H1 (cell line): ENCODE data around the gene NTRK1. TPM values are rescaled to one million over a fixed set of nuclear protein-coding genes. Genes with fewer than 3 reads are reported as not detected.

Experiments
- CBX8 ChIP-seq: fragments of 300-800, 300-1000 bp; sonication (generic); IDR thresholded peaks from 2 replicates; pipeline ENCODE4 v1.7.1; 2016; ENCODE audit warnings: low read depth, low read length, borderline replicate concordance
- GTF2F1 ChIP-seq: IDR thresholded peaks from 2 replicates; pipeline ENCODE4 v1.6.1; 2012; ENCODE audit warnings: low read depth, low read length, improper control_type of control experiment, borderline replicate concordance
- HDAC6 ChIP-seq: IDR thresholded peaks from one replicate; pipeline ENCODE4 v1.7.1; 2012; ENCODE audit warnings: low read depth, mild to moderate bottlenecking, inconsistent platforms, low read length, moderate library complexity
- NANOG ChIP-seq: IDR thresholded peaks from 2 replicates; pipeline ENCODE4 v1.6.1; 2011; ENCODE audit warnings: low read length, low read depth, mild to moderate bottlenecking, inconsistent platforms; ENCODE audit not compliant: insufficient read depth, poor library complexity, severe bottlenecking
- PHF8 ChIP-seq: fragments of 200-600 bp; sonication (generic); conservative IDR thresholded peaks from 2 replicates; pipeline ENCODE4 v1.7.1; 2012; ENCODE audit warnings: low read depth, mild to moderate bottlenecking, inconsistent platforms, low read length, moderate library complexity
- RXRA ChIP-seq: IDR thresholded peaks from 2 replicates; pipeline ENCODE4 v1.6.1; 2011; ENCODE audit warnings: low read depth, mild to moderate bottlenecking, low read length, moderate library complexity; ENCODE audit not compliant: insufficient read depth
- YY1 ChIP-seq: IDR thresholded peaks from 2 replicates; pipeline ENCODE4 v1.6.1; 2011; ENCODE audit warnings: low read depth, mild to moderate bottlenecking, low read length
- polyA plus RNA-seq, 7 experiments: library from polyadenylated mRNA; depleted of rRNA in 3 of 7; stranded (reverse) in 5 of 7; unstranded in 2 of 7; fragments of >200 nt in 5 of 7; fragments of 200-250 nt in 2 of 7; gene quantifications; 1 replicate in 5 of 7; 2 replicates in 1 of 7; 4 replicates in 1 of 7; pipeline versions ENCODE4 v1.2.1 to v1.2.3, GENCODE V29; 2011 to 2013; ENCODE audit warnings: missing spikeins in 2 of 7, mixed read lengths in 2 of 7
- total RNA-seq: library from RNA; stranded (reverse); fragmentation: NEBNext Ultra II Directional; extraction: Animal tissue kit (Norgen Biotek cat#: 25700); gene quantifications from 2 replicates; pipeline ENCODE4 v1.2.1, GENCODE V29; 2021
- TF ChIP-seq, protein P1 (sequence below): fragments of 300-600 bp; sonication (generic); IDR thresholded peaks from 2 replicates; pipeline ENCODE4 v1.7.1; 2012; ENCODE audit warnings: low read length, moderate library complexity, mild to moderate bottlenecking, inconsistent platforms; ENCODE audit not compliant: insufficient replicate concordance

The NTRK1 gene
- total and polyA plus RNA-seq, 2 of the 8 experiments (the other 6 are each of a cell fraction or from before 2014, with no cell fraction given), result 0.12 to 0.24 TPM

DNA sequence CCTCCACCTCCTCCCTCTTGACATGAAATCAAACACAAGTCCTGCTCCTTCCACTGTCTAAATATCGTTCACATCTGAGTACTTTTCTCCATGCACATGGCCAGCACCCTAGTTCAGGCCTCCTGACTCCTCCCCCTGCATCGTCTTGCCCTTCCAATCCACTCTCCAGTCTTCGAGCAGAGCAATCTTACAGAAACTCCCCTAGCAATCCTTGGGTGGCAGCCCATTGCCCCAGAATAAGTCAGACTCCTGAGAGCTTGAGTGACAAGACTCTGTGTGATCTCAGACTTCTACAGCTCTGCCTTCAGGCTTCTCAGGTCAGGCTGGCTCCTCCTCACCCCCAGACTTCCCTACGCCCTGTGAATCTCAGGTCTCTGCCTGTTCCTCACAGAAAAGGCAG, 49.5 kb upstream of the NTRK1 start (continued):
- TF ChIP-seq, protein P1, sequence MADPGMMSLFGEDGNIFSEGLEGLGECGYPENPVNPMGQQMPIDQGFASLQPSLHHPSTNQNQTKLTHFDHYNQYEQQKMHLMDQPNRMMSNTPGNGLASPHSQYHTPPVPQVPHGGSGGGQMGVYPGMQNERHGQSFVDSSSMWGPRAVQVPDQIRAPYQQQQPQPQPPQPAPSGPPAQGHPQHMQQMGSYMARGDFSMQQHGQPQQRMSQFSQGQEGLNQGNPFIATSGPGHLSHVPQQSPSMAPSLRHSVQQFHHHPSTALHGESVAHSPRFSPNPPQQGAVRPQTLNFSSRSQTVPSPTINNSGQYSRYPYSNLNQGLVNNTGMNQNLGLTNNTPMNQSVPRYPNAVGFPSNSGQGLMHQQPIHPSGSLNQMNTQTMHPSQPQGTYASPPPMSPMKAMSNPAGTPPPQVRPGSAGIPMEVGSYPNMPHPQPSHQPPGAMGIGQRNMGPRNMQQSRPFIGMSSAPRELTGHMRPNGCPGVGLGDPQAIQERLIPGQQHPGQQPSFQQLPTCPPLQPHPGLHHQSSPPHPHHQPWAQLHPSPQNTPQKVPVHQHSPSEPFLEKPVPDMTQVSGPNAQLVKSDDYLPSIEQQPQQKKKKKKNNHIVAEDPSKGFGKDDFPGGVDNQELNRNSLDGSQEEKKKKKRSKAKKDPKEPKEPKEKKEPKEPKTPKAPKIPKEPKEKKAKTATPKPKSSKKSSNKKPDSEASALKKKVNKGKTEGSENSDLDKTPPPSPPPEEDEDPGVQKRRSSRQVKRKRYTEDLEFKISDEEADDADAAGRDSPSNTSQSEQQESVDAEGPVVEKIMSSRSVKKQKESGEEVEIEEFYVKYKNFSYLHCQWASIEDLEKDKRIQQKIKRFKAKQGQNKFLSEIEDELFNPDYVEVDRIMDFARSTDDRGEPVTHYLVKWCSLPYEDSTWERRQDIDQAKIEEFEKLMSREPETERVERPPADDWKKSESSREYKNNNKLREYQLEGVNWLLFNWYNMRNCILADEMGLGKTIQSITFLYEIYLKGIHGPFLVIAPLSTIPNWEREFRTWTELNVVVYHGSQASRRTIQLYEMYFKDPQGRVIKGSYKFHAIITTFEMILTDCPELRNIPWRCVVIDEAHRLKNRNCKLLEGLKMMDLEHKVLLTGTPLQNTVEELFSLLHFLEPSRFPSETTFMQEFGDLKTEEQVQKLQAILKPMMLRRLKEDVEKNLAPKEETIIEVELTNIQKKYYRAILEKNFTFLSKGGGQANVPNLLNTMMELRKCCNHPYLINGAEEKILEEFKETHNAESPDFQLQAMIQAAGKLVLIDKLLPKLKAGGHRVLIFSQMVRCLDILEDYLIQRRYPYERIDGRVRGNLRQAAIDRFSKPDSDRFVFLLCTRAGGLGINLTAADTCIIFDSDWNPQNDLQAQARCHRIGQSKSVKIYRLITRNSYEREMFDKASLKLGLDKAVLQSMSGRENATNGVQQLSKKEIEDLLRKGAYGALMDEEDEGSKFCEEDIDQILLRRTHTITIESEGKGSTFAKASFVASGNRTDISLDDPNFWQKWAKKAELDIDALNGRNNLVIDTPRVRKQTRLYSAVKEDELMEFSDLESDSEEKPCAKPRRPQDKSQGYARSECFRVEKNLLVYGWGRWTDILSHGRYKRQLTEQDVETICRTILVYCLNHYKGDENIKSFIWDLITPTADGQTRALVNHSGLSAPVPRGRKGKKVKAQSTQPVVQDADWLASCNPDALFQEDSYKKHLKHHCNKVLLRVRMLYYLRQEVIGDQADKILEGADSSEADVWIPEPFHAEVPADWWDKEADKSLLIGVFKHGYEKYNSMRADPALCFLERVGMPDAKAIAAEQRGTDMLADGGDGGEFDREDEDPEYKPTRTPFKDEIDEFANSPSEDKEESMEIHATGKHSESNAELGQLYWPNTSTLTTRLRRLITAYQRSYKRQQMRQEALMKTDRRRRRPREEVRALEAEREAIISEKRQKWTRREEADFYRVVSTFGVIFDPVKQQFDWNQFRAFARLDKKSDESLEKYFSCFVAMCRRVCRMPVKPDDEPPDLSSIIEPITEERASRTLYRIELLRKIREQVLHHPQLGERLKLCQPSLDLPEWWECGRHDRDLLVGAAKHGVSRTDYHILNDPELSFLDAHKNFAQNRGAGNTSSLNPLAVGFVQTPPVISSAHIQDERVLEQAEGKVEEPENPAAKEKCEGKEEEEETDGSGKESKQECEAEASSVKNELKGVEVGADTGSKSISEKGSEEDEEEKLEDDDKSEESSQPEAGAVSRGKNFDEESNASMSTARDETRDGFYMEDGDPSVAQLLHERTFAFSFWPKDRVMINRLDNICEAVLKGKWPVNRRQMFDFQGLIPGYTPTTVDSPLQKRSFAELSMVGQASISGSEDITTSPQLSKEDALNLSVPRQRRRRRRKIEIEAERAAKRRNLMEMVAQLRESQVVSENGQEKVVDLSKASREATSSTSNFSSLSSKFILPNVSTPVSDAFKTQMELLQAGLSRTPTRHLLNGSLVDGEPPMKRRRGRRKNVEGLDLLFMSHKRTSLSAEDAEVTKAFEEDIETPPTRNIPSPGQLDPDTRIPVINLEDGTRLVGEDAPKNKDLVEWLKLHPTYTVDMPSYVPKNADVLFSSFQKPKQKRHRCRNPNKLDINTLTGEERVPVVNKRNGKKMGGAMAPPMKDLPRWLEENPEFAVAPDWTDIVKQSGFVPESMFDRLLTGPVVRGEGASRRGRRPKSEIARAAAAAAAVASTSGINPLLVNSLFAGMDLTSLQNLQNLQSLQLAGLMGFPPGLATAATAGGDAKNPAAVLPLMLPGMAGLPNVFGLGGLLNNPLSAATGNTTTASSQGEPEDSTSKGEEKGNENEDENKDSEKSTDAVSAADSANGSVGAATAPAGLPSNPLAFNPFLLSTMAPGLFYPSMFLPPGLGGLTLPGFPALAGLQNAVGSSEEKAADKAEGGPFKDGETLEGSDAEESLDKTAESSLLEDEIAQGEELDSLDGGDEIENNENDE, result no peak
- no peak for TF ChIP-seq HDAC6
- no peak for TF ChIP-seq PHF8
- no peak for TF ChIP-seq CBX8
- TF ChIP-seq GTF2F1, result no peak
- no peak for TF ChIP-seq RXRA
- TF ChIP-seq NANOG, result no peak
- TF ChIP-seq YY1, result no peak
- TF ChIP-seq, all 59 proteins: peak for 0
